Keratinocyte (primary cell): ENCODE results near the gene PIK3AP1. TPM values are rescaled to one million over a fixed set of nuclear protein-coding genes. Genes with fewer than 3 reads are reported as not detected.

Source experiments
- DNase-seq: peaks from one replicate; pipeline ENCODE4 v3.0.0-alpha.2; 2011; ENCODE audit warnings: low read depth, missing footprints, low spot score
- FAIRE-seq: peaks from 2 replicates; lab custom pipeline; 2011; peaks lifted over from hg19 to GRCh38; lab: Jason Lieb, UNC
- H2AFZ ChIP-seq: 2 replicates; pipeline ENCODE4 v1.6.0; 2012; ENCODE audit warnings: low read length, control low read depth, inconsistent platforms; ENCODE audit not compliant: control insufficient read depth
- H3K27ac ChIP-seq: 2 replicates; pipeline ENCODE4 v1.5.1; 2011; ENCODE audit warnings: low read length; ENCODE audit not compliant: control insufficient read depth, insufficient read depth
- H3K27me3 ChIP-seq: 3 replicates; pipeline ENCODE4 v1.6.0; 2011; ENCODE audit warnings: low read length; ENCODE audit not compliant: control insufficient read depth, insufficient read depth; ENCODE audit errors: extremely low read depth
- H3K36me3 ChIP-seq, 2 experiments: 2 replicates in 1 of 2; 3 replicates in 1 of 2; pipeline ENCODE4 v1.5.1; 2011; ENCODE audit warnings: low read length in 2 of 2, mild to moderate bottlenecking in 1 of 2; ENCODE audit not compliant: control insufficient read depth in 2 of 2, insufficient read depth in 2 of 2; ENCODE audit errors: extremely low read depth in 1 of 2
- H3K4me1 ChIP-seq: 3 replicates; pipeline ENCODE4 v1.5.1; 2011; ENCODE audit warnings: low read length; ENCODE audit not compliant: control insufficient read depth, insufficient read depth; ENCODE audit errors: extremely low read depth
- H3K4me2 ChIP-seq: 3 replicates; pipeline ENCODE4 v1.6.0; 2011; ENCODE audit warnings: low read depth, low read length; ENCODE audit not compliant: control insufficient read depth, insufficient read depth; ENCODE audit errors: extremely low read depth
- H3K4me3 ChIP-seq, 3 experiments: fragments of 200-600 bp in 1 of 3; sonication (generic) in 1 of 3; 2 replicates in 2 of 3; 3 replicates in 1 of 3; pipeline ENCODE4 v1.5.1; 2011 to 2016; ENCODE audit warnings: low read length in 3 of 3, mild to moderate bottlenecking in 3 of 3, control low read depth in 2 of 3, inconsistent platforms in 1 of 3, low read depth in 1 of 3, mixed read lengths in 1 of 3, mixed run types in 1 of 3, moderate library complexity in 1 of 3; ENCODE audit not compliant: control insufficient read depth in 2 of 3, insufficient read depth in 2 of 3; ENCODE audit errors: extremely low read depth in 1 of 3
- H3K79me2 ChIP-seq: 2 replicates; pipeline ENCODE4 v1.6.0; 2012; ENCODE audit warnings: low read length; ENCODE audit not compliant: control insufficient read depth, insufficient read depth
- H3K9ac ChIP-seq: 3 replicates; pipeline ENCODE4 v1.6.0; 2011; ENCODE audit warnings: low read length; ENCODE audit not compliant: control insufficient read depth, insufficient read depth; ENCODE audit errors: extremely low read depth
- H3K9me1 ChIP-seq: 3 replicates; pipeline ENCODE4 v1.6.0; 2011; ENCODE audit warnings: low read length; ENCODE audit not compliant: control insufficient read depth, insufficient read depth; ENCODE audit errors: extremely low read depth
- H3K9me3 ChIP-seq: 2 replicates; pipeline ENCODE4 v1.5.1; 2012; ENCODE audit warnings: low read depth, low read length; ENCODE audit not compliant: control insufficient read depth
- H4K20me1 ChIP-seq: 3 replicates; pipeline ENCODE4 v1.6.0; 2011; ENCODE audit warnings: low read length; ENCODE audit not compliant: control insufficient read depth, insufficient read depth; ENCODE audit errors: extremely low read depth
- CTCF ChIP-seq, 3 experiments: IDR thresholded peaks in 1 of 3; conservative IDR thresholded peaks in 1 of 3; optimal IDR thresholded peaks in 1 of 3; 2 replicates in 2 of 3; 3 replicates in 1 of 3; pipeline versions ENCODE3 to v1.5.1; 2011; ENCODE audit warnings: low read length in 3 of 3, mild to moderate bottlenecking in 3 of 3, moderate library complexity in 2 of 3, control low read depth in 1 of 3, inconsistent platforms in 1 of 3; ENCODE audit not compliant: insufficient read depth in 2 of 3; ENCODE audit errors: extremely low read depth in 1 of 3
- EZH2 ChIP-seq: IDR thresholded peaks from one replicate; pipeline ENCODE4 v1.6.1; 2012; ENCODE audit warnings: inconsistent platforms, mild to moderate bottlenecking, low read length, moderate library complexity
- dilution Hi-C: fragments of 300-500 bp; cut with MboI; formaldehyde crosslinking; loops from one replicate; pipeline ENCODE4 v1.7.0; 2020; ENCODE audit warnings: low sequenced_read_pairs; ENCODE audit not compliant: extremely low pct_ligation_motif_present
- polyA plus RNA-seq, 5 experiments: library from polyadenylated mRNA; depleted of rRNA in 3 of 5; stranded (reverse) in 3 of 5; stranded (forward) in 1 of 5; unstranded in 1 of 5; fragments of >200 nt; gene quantifications; 1 replicate in 1 of 5; 2 replicates in 3 of 5; 3 replicates in 1 of 5; pipeline versions ENCODE4 v1.2.1 to v1.2.3, GENCODE V29; 2011 to 2012; ENCODE audit warnings: missing spikeins in 2 of 5, low read depth in 1 of 5, low replicate concordance in 1 of 5

Gene PIK3AP1
- polyA plus RNA-seq, 1 donor (not counting 4 experiments of a cell fraction or from before 2014, with no cell fraction given): not detected

DNA sequence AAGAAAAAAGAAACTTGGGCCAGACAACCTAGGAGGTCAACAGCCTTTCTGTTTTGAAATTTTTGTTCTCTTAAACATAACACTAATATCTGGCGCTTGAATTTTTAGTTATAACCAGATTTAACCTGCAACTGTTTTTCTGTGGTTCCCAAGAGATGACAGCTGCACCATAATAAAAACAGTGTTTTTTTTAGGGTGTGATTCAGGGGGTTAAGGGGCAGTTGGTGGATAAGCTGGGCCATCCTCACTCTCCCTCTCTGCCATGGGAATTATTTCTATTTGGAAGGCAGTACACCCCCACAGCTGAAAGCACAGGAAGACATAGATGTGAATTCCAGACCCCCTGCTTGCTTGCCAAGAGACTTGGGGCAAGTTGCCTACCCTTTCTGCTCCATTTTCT is 113.4 kb downstream of the PIK3AP1 start:
- Histone ChIP-seq H3K36me3 (no peaks in the 10 kb centered on the region), H3K79me2 (no peaks in the 10 kb centered on the region), H3K27me3 (peaks cover 11% of the 10 kb centered on the region), H3K9me3 (no peaks in the 10 kb centered on the region), H3K27ac (no peak overlapping the region), H3K4me2 (no peak overlapping the region), H4K20me1 (no peaks in the 10 kb centered on the region), H2AFZ (no peak overlapping the region), H3K4me3 (no peak overlapping the region), H3K9ac (no peak overlapping the region), H3K4me1 (no peaks in the 10 kb centered on the region), H3K9me1 (no peaks in the 10 kb centered on the region)
- TF ChIP-seq CTCF (optimal IDR thresholded peaks at IDR 0.05 in 1 of 3, IDR thresholded peaks at IDR 0.05 in 1 of 3, conservative IDR thresholded peaks at IDR 0.05 in 1 of 3; ENCODE audit: extremely low read depth in 1 of 3, insufficient read depth in 2 of 3, low read length in 3 of 3) (no peak), EZH2 (no peak)
- DNase-seq (no peak), FAIRE-seq (no peak)
- dilution Hi-C loops: no loop called here

GRCh38 chr10:96606216-96606615 is 114.1 kb downstream of the PIK3AP1 start:
- Histone ChIP-seq H3K4me1 (no peaks in the 10 kb centered on the region), H3K36me3 (no peaks in the 10 kb centered on the region), H3K9ac (no peak overlapping the region), H3K9me1 (no peaks in the 10 kb centered on the region), H3K4me2 (no peak overlapping the region), H3K27me3 (peaks cover 11% of the 10 kb centered on the region), H3K4me3 (no peak overlapping the region), H4K20me1 (no peaks in the 10 kb centered on the region), H3K27ac (no peak overlapping the region), H2AFZ (no peak overlapping the region), H3K9me3 (no peaks in the 10 kb centered on the region), H3K79me2 (no peaks in the 10 kb centered on the region)
- no peak for DNase-seq
- dilution Hi-C loops: no loop called here
- TF ChIP-seq EZH2: no peak
- TF ChIP-seq CTCF (optimal IDR thresholded peaks at IDR 0.05 in 1 of 3, IDR thresholded peaks at IDR 0.05 in 1 of 3, conservative IDR thresholded peaks at IDR 0.05 in 1 of 3; ENCODE audit: extremely low read depth in 1 of 3, insufficient read depth in 2 of 3, low read length in 3 of 3): no peak
- no peak for FAIRE-seq
